Erythroblast (primary cell): Measurements from ENCODE around the gene GABARAPL1.

ENCODE experiments used
- GATA1 ChIP-seq: IDR thresholded peaks from 2 replicates; pipeline ENCODE4 v1.6.1; 2011; ENCODE audit warnings: low read depth, mild to moderate bottlenecking, control low read depth, low read length, moderate library complexity
- POLR2A ChIP-seq: IDR thresholded peaks from 2 replicates; pipeline ENCODE4 v1.6.1; 2011; ENCODE audit warnings: mild to moderate bottlenecking, low read length

GRCh38 chr12:10165421-10165820 lies 47.3 kb upstream of the GABARAPL1 start:
- TF ChIP-seq POLR2A (no peak), GATA1 (no peak)
